A172 (cell line): ENCODE measurements around the gene ZNF878. TPM values are rescaled to one million over a fixed set of nuclear protein-coding genes. Genes with fewer than 3 reads are reported as not detected.

Experiments
- DNase-seq: peaks from one replicate; pipeline ENCODE4 v3.0.0-alpha.2; 2015; ENCODE audit warnings: low spot score
- total RNA-seq: library from RNA; depleted of rRNA; stranded (reverse); fragments of >200 nt; shearing (Covaris generic); gene quantifications from 2 replicates; pipeline ENCODE4 v1.2.3, GENCODE V29; 2014; rRNA removed

ZNF878 gene
- total RNA-seq, 1 experiment from 2014 or later = not detected

- DNase-seq = peak; percentile 78
Observed at GRCh38 chr19:12035220-12036172, 17.3 kb downstream of the ZNF878 start, which contains the start of gene ZNF433. Gene ZNF433 (minus strand): TSS chr19:12035679. CDS start chr19:12035539, 140 bp downstream.

GRCh38 chr19:12034620-12035019 is 18.1 kb downstream of the ZNF878 start:
- DNase-seq = no peak

- DNase-seq = no peak
Observed at GRCh38 chr19:12034198-12034597, 18.6 kb downstream of the ZNF878 start.

GRCh38 chr19:12015753-12016116 is 37.0 kb downstream of the ZNF878 start:
- no peak for DNase-seq

- no peak for DNase-seq
Observed at GRCh38 chr19:12015015-12015752, 37.6 kb downstream of the ZNF878 start.

- DNase-seq = peak; percentile 44
Observed at GRCh38 chr19:12000152-12000981, 52.4 kb downstream of the ZNF878 start.

GRCh38 chr19:11995174-11995573 is 57.6 kb downstream of the ZNF878 start:
- no peak for DNase-seq

Other genes with a start within 250 kb of the ZNF878 start
- 8.6 and 13.4 TPM in 2 replicates for gene ZNF440, start 238.7 kb downstream of the ZNF878 start, total RNA-seq
- 0.14 TPM in 1 of 2 replicates, not detected in the other for gene ZNF439, start 204.2 kb downstream of the ZNF878 start, total RNA-seq
- gene ZNF69, start 165.2 kb downstream of the ZNF878 start, total RNA-seq = not detected in 2 replicates
- 14.7 and 17.6 TPM in 2 replicates for gene ZNF700, start 127.9 kb downstream of the ZNF878 start, total RNA-seq
- gene ZNF763, start 87.9 kb downstream of the ZNF878 start, total RNA-seq = 1.1 TPM in 1 of 2 replicates, not detected in the other
- 7.2 and 11.3 TPM in 2 replicates for gene ZNF433, start 17.3 kb downstream of the ZNF878 start, total RNA-seq
- gene ZNF844, start 11.8 kb upstream of the ZNF878 start, total RNA-seq = 0.12 TPM in 1 of 2 replicates, not detected in the other
- 7.8 and 11.4 TPM in 2 replicates for gene ZNF20, start 87.4 kb upstream of the ZNF878 start, total RNA-seq
- 7.7 and 14.5 TPM in 2 replicates for gene ZNF625, start 103.8 kb upstream of the ZNF878 start, total RNA-seq
- gene ZNF136, start 110.1 kb upstream of the ZNF878 start, total RNA-seq = 8.8 and 16.1 TPM in 2 replicates
- 8.7 and 9.6 TPM in 2 replicates for gene ZNF44, start 241.9 kb upstream of the ZNF878 start, total RNA-seq